ENCODE results near the gene IRAK2.

The IRAK2 gene

DNA sequence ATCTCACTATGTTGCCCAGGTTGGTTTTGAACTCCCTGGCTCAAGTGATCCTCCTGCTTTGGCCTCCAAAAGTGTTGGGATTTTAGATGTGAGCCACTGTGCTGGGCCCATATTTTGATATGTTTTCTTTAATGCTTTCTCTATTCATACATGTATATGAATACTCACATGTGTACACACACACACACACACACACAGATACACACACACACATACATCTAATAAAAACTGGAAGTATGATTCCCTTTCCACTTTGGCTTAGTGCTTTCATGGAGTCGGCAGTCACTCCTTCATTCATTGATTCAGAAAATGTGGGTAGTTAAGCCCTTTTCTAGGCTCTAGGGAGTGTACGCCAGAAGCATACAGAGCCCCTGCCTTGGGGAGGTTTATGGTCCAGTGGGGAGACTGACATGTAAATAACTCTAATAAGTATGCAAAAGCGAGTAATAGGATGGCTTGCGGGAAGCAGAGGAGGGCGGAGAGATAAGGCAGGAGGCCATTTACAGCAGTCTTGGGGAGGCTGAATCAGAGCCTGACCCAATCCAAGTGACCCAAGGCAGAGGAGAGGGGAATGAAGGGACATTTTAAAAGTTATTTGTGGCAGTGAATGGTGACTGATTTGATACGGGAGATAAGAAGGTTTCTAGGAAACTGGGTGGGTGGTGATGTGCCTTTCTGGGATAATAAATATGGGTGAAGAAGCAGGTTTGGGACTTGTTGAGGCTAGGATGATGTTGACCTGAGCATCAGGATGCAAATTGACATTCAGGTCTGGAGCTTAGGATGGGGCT, 51.1 kb downstream of the IRAK2 start:
- H3K9me3 Mint-ChIP-seq: no peaks in the 10 kb centered on the region
- H3K4me3 Mint-ChIP-seq: no peak overlapping the region
- H3K4me1 Mint-ChIP-seq (ENCODE audit: low read depth): peaks cover 17% of the 10 kb centered on the region
- H3K36me3 Mint-ChIP-seq (ENCODE audit: low read depth): peaks cover 19% of the 10 kb centered on the region
- no peaks in the 10 kb centered on the region for H3K27me3 Mint-ChIP-seq
- DNase-seq: no peak
- no peak overlapping the region for H3K27ac Mint-ChIP-seq

GRCh38 chr3:10217359-10217758, 52.6 kb downstream of the IRAK2 start:
- Mint-ChIP-seq H3K4me1 (ENCODE audit: low read depth) (peaks cover 27% of the 10 kb centered on the region), H3K36me3 (ENCODE audit: low read depth) (peaks cover 15% of the 10 kb centered on the region), H3K27me3 (no peaks in the 10 kb centered on the region), H3K9me3 (no peaks in the 10 kb centered on the region), H3K27ac (no peak overlapping the region), H3K4me3 (no peak overlapping the region)
- DNase-seq: no peak

- H3K36me3 Mint-ChIP-seq (ENCODE audit: low read depth): peaks cover 19% of the 10 kb centered on the region
- peaks cover 2% of the 10 kb centered on the region for H3K9me3 Mint-ChIP-seq
- H3K4me1 Mint-ChIP-seq (ENCODE audit: low read depth): peaks cover 42% of the 10 kb centered on the region
Observed at GRCh38 chr3:10219737-10220136, 55.0 kb downstream of the IRAK2 start.

DNA sequence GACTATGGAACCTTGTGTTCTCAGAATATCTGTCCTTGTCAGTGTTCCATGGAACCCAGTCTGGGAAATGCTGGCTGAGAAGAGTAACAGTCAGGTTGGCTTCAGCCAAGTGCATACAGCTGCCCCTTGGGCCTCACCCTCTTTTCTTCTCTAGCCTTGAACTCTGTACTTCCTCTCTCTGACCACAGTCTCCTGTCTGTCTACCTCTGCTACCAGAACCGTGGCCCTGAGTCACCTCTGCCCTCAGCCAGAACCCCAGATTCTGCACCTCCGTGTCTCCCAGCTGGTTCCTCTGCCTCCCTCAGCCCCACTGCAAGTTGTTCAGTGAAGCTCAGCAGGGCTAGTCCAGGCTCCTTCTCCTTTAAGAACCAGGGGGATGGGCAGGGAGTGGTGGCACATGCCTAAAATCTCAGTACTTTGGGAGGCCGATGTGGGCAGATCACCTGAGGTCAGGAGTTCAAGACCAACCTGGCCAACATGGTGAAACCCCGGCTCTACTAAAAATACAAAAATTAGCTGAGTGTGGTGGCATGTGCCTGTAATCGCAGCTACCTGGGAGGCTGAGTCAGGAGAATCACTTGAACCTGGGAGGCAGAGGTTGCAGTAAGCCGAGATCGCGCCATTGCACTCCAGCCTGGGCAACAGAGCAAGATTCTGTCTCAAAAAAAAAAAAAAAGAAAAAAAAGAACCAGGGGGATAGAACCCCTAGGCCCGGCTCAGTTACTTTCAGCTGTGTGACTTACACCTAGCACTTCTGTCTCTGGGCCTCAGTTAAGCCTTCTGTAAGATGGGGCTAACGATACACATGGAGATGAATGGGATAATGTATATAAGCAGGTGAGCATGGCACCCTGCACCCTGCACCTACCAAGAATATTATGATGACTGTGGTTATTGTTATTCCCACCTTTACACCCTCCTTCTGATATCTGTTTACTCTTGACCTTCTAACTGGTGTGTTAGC, 59.2 kb downstream of the IRAK2 start:
- peak; percentile 47 for DNase-seq
- H3K4me3 Mint-ChIP-seq: no peak overlapping the region
- H3K27me3 Mint-ChIP-seq: no peaks in the 10 kb centered on the region
- H3K4me1 Mint-ChIP-seq (ENCODE audit: low read depth): peaks cover 71% of the 10 kb centered on the region
- peaks cover 2% of the 10 kb centered on the region for H3K9me3 Mint-ChIP-seq
- H3K27ac Mint-ChIP-seq: peak overlapping the region; percentile 84
- H3K36me3 Mint-ChIP-seq (ENCODE audit: low read depth): peaks cover 17% of the 10 kb centered on the region

More at GRCh38 chr3:10219737-10220136, 55.0 kb downstream of the IRAK2 start:
- Mint-ChIP-seq H3K27ac (no peak overlapping the region), H3K27me3 (no peaks in the 10 kb centered on the region), H3K4me3 (no peak overlapping the region)
- no peak for DNase-seq

- Mint-ChIP-seq H3K36me3 (ENCODE audit: low read depth) (peaks cover 20% of the 10 kb centered on the region), H3K9me3 (peaks cover 2% of the 10 kb centered on the region), H3K27me3 (no peaks in the 10 kb centered on the region), H3K4me1 (ENCODE audit: low read depth) (peaks cover 74% of the 10 kb centered on the region), H3K27ac (peak overlapping the region; percentile 85), H3K4me3 (peak overlapping the region; percentile 10)
- peak; percentile 74 for DNase-seq
Observed at GRCh38 chr3:10224794-10225665, 60.3 kb downstream of the IRAK2 start.

DNA sequence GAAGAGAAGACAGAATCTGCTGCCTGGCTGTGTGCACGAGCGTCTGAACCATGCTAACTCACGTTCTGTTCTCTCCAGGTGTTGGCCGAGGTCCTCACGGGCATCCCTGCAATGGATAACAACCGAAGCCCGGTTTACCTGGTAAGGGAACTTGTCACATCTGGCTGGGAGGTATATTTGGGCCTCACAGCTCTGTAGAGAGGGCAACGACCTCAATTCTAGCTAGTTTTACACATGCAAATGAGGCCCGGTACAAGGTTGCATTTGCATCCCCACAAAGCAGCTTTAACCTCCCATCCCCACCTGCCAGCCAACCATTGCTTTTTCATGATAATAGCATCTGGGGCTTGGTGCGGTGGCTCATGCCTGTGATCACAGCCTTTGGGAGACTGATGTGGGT, 61.6 kb downstream of the IRAK2 start:
- Mint-ChIP-seq H3K4me3 (no peak overlapping the region), H3K27me3 (no peaks in the 10 kb centered on the region), H3K27ac (no peak overlapping the region), H3K9me3 (peaks cover 2% of the 10 kb centered on the region), H3K36me3 (ENCODE audit: low read depth) (peaks cover 18% of the 10 kb centered on the region), H3K4me1 (ENCODE audit: low read depth) (peaks cover 65% of the 10 kb centered on the region)
- DNase-seq: no peak

DNA sequence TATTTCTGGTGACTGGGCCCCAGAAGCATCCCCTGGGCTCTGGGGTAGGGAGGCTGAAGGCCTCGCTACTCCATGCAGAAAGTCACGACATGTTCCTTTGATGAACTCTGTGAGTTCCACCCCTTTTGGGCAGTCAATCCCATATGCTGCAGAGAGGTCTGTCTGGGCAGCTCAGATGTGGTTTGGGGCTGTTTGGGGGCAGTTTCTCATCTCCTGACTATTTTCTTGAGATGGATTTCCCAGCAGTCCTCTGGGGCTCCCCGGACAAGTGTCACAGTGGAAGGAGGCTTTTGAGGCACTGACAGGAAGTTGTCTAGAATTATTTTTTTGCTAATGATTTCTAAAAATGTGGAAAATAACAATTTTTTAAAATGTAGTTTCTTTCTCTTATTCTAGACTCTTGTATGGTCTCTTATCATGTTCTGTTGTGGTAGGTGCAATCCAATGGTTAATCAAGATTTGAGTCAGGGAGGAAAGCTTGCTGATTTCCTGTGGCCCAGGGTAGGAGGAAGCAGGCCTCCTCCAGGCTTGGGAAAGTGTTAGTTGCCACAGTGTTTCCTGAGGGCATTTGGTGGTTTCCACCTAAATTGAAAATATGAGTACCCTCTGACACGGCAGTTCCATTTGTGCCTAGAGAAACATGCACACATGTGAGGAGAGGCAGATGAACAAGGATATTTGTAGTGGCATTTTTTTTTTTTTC, 63.7 kb downstream of the IRAK2 start:
- DNase-seq: peak; percentile 51
- Mint-ChIP-seq H3K9me3 (peaks cover 2% of the 10 kb centered on the region), H3K27me3 (no peaks in the 10 kb centered on the region), H3K4me1 (ENCODE audit: low read depth) (peaks cover 52% of the 10 kb centered on the region), H3K27ac (peak overlapping the region; percentile 93), H3K36me3 (ENCODE audit: low read depth) (peaks cover 13% of the 10 kb centered on the region), H3K4me3 (peak overlapping the region; percentile 20)

DNA sequence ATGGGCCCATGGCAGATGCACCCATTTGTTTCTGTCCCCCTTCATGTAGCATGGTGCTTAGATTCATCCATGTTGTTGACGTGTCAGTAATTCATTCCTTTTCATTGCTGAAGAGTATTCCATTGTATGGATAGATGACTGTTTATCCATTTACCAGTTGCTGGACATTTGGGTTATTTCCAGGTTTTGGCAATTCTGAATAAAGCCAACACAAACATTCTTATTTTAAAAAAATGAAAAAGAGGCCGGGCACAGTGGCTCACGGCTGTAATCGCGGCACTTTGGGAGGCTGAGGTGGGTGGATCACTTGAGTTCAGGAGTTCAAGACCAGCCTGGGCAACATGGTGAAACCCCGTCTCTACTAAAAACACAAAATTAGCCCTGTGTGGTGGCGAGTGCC, 64.9 kb downstream of the IRAK2 start:
- DNase-seq: no peak
- Mint-ChIP-seq H3K9me3 (peaks cover 2% of the 10 kb centered on the region), H3K36me3 (ENCODE audit: low read depth) (peaks cover 9% of the 10 kb centered on the region), H3K27ac (peak overlapping the region; percentile 93), H3K4me1 (ENCODE audit: low read depth) (peaks cover 42% of the 10 kb centered on the region), H3K4me3 (no peak overlapping the region), H3K27me3 (no peaks in the 10 kb centered on the region)

GRCh38 chr3:10232137-10232536, 67.4 kb downstream of the IRAK2 start:
- H3K27ac Mint-ChIP-seq: no peak overlapping the region
- no peak for DNase-seq
- H3K9me3 Mint-ChIP-seq: no peaks in the 10 kb centered on the region
- no peaks in the 10 kb centered on the region for H3K27me3 Mint-ChIP-seq
- H3K4me1 Mint-ChIP-seq (ENCODE audit: low read depth): peaks cover 31% of the 10 kb centered on the region
- H3K36me3 Mint-ChIP-seq (ENCODE audit: low read depth): peaks cover 18% of the 10 kb centered on the region
- H3K4me3 Mint-ChIP-seq: no peak overlapping the region

GRCh38 chr3:10233988-10234387, 69.3 kb downstream of the IRAK2 start:
- peaks cover 24% of the 10 kb centered on the region for H3K36me3 Mint-ChIP-seq (ENCODE audit: low read depth)
- H3K27ac Mint-ChIP-seq: no peak overlapping the region
- DNase-seq: no peak
- H3K27me3 Mint-ChIP-seq: no peaks in the 10 kb centered on the region
- H3K4me1 Mint-ChIP-seq (ENCODE audit: low read depth): peaks cover 27% of the 10 kb centered on the region
- no peak overlapping the region for H3K4me3 Mint-ChIP-seq
- H3K9me3 Mint-ChIP-seq: no peaks in the 10 kb centered on the region

DNA sequence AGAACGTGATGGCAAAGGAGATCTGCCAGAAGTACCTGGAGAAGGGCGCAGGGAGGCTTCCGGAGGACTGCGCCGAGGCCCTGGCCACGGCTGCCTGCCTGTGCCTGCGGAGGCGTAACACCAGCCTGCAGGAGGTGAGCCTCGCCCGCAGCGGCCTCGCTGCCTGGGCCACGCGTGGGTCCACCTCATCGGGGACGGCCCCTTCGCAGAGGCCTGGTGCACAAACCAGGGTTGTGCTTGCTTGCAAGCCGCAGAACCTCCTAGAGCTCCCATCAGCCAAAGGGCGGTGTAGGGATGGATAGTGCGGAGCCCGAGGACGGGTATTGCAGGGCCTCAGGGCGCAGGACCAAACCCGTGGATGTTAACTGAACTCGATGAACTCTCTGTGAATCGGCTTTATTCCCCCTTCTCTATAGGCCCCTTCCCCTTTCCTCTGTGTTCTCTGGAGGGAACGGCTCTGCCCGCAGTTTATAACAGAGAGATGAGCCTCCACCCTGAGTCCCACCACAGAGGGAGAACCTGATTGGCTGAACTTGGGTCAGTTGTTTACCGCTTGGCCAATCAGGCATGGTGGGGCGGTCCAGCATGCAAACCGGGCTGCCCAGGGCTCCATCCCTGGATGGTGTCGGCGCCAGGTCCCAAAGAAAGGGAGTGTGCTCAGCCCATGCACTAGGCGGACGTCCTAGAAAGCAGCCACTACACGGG, 70.0 kb downstream of the IRAK2 start:
- no peak overlapping the region for H3K27ac Mint-ChIP-seq
- H3K27me3 Mint-ChIP-seq: no peaks in the 10 kb centered on the region
- peaks cover 27% of the 10 kb centered on the region for H3K36me3 Mint-ChIP-seq (ENCODE audit: low read depth)
- peaks cover 25% of the 10 kb centered on the region for H3K4me1 Mint-ChIP-seq (ENCODE audit: low read depth)
- H3K4me3 Mint-ChIP-seq: no peak overlapping the region
- DNase-seq: no peak
- no peaks in the 10 kb centered on the region for H3K9me3 Mint-ChIP-seq

DNA sequence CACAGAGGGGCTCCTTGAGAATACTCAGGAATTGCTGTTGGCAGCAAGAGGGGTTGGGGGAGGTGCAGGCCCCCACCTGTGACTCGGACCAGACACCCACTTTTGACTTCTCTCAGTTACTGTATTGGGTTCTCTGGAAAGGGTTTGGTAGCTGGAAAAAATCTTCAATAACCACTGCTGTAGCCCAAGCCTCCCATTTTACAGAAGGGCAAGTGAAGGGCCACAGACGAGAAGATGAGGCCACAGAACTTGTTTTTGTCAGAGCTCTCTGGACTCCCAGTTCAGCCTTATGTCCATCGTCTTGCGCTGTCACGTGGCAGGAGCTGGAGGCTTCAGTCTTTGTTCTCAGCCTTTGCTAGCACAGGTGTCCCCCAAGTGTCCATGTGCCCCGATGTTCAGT, 70.8 kb downstream of the IRAK2 start:
- H3K27ac Mint-ChIP-seq: no peak overlapping the region
- H3K4me1 Mint-ChIP-seq (ENCODE audit: low read depth): peaks cover 27% of the 10 kb centered on the region
- H3K36me3 Mint-ChIP-seq (ENCODE audit: low read depth): peaks cover 29% of the 10 kb centered on the region
- no peaks in the 10 kb centered on the region for H3K27me3 Mint-ChIP-seq
- DNase-seq: no peak
- H3K4me3 Mint-ChIP-seq: no peak overlapping the region
- H3K9me3 Mint-ChIP-seq: no peaks in the 10 kb centered on the region

Measured in activated T-cell treated with anti-CD3 and anti-CD28 coated beads, Interleukin-2, amount 50 U/mL, for 24 hours (primary cell).